ENCODE measurements around the gene CHD6.

- TF ChIP-seq POLR2AphosphoS5 (IDR thresholded peaks at IDR 0.05; ENCODE audit: low read depth) (no peak), EZH2 (IDR thresholded peaks at IDR 0.05; ENCODE audit: low read depth, unreplicated experiment) (no peak), JUNB (IDR thresholded peaks at IDR 0.05; ENCODE audit: unreplicated experiment) (no peak), CREB1 (CRISPR knock-in tag; IDR thresholded peaks at IDR 0.05; ENCODE audit: low read depth) (no peak)
- TF ChIP-seq, protein P1, sequence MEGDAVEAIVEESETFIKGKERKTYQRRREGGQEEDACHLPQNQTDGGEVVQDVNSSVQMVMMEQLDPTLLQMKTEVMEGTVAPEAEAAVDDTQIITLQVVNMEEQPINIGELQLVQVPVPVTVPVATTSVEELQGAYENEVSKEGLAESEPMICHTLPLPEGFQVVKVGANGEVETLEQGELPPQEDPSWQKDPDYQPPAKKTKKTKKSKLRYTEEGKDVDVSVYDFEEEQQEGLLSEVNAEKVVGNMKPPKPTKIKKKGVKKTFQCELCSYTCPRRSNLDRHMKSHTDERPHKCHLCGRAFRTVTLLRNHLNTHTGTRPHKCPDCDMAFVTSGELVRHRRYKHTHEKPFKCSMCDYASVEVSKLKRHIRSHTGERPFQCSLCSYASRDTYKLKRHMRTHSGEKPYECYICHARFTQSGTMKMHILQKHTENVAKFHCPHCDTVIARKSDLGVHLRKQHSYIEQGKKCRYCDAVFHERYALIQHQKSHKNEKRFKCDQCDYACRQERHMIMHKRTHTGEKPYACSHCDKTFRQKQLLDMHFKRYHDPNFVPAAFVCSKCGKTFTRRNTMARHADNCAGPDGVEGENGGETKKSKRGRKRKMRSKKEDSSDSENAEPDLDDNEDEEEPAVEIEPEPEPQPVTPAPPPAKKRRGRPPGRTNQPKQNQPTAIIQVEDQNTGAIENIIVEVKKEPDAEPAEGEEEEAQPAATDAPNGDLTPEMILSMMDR (conservative IDR thresholded peaks at IDR 0.05; ENCODE audit: low read depth in 2 of 2): no peak
- TF ChIP-seq, protein P2, sequence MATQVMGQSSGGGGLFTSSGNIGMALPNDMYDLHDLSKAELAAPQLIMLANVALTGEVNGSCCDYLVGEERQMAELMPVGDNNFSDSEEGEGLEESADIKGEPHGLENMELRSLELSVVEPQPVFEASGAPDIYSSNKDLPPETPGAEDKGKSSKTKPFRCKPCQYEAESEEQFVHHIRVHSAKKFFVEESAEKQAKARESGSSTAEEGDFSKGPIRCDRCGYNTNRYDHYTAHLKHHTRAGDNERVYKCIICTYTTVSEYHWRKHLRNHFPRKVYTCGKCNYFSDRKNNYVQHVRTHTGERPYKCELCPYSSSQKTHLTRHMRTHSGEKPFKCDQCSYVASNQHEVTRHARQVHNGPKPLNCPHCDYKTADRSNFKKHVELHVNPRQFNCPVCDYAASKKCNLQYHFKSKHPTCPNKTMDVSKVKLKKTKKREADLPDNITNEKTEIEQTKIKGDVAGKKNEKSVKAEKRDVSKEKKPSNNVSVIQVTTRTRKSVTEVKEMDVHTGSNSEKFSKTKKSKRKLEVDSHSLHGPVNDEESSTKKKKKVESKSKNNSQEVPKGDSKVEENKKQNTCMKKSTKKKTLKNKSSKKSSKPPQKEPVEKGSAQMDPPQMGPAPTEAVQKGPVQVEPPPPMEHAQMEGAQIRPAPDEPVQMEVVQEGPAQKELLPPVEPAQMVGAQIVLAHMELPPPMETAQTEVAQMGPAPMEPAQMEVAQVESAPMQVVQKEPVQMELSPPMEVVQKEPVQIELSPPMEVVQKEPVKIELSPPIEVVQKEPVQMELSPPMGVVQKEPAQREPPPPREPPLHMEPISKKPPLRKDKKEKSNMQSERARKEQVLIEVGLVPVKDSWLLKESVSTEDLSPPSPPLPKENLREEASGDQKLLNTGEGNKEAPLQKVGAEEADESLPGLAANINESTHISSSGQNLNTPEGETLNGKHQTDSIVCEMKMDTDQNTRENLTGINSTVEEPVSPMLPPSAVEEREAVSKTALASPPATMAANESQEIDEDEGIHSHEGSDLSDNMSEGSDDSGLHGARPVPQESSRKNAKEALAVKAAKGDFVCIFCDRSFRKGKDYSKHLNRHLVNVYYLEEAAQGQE (IDR thresholded peaks at IDR 0.05; ENCODE audit: unreplicated experiment): no peak
Observed at GRCh38 chr20:41358717-41359116, 259.5 kb downstream of the CHD6 start.
